Adrenal gland (tissue), 12 donors: Measurements from ENCODE around the gene BCAS3. TPM values are rescaled to one million over a fixed set of nuclear protein-coding genes. Genes with fewer than 3 reads are reported as not detected.
"Not testable (repeated sequence)": the region's sequence is repeated elsewhere in the genome, so short reads cannot be mapped to it uniquely, and the experiment has no call there.

ENCODE experiments used
- DNase-seq, 7 donors: peaks; one replicate each; pipeline ENCODE4 v3.0.0-alpha.2; 2019 to 2020
- H3K27ac ChIP-seq, 5 donors: fragments of 200-600 bp; sonication (generic) in 4 of 5; 1 replicate in 3 of 5; 2 replicates in 2 of 5; pipeline versions ENCODE4 v1.5.1 to v1.8.0; 2016 to 2020; ENCODE audit warnings: mild to moderate bottlenecking in 1 of 5
- H3K27me3 ChIP-seq: fragments of 200-600 bp; 2 replicates; pipeline ENCODE4 v1.8.0; 2021
- H3K36me3 ChIP-seq, 2 donors: fragments of 200-600 bp; replicated peaks in 1 of 2; 1 replicate in 1 of 2; 2 replicates in 1 of 2; pipeline versions ENCODE4 v1.5.1 to v1.8.0; 2018 to 2022
- H3K4me1 ChIP-seq, 2 donors: fragments of 200-600 bp; replicated peaks in 1 of 2; 1 replicate in 1 of 2; 2 replicates in 1 of 2; pipeline versions ENCODE4 v1.5.1 to v1.8.0; 2018 to 2021
- H3K4me3 ChIP-seq, 4 donors: fragments of 200-600 bp; sonication (generic) in 3 of 4; one replicate each; pipeline ENCODE4 v1.5.1; 2016 to 2018
- H3K9me3 ChIP-seq, 3 donors: fragments of 200-600 bp; sonication (generic) in 1 of 3; replicated peaks in 1 of 3; 1 replicate in 2 of 3; 2 replicates in 1 of 3; pipeline versions ENCODE4 v1.5.1 to v1.8.0; 2016 to 2021
- POLR2A ChIP-seq, 2 donors: fragments of 450-650 bp; IDR thresholded peaks; one replicate each; pipeline ENCODE4 v1.6.1; 2017; ENCODE audit warnings: antibody characterized with exemption in 2 of 2, mild to moderate bottlenecking in 2 of 2, moderate library complexity in 1 of 2
- WGBS, 4 donors: extraction: QIAGEN DNeasy Blood & Tissue Kit in 2 of 4; methylation state at CpG; one replicate each; pipeline versions ENCODE4 v1.1.5 to v1.1.7; 2013 to 2017; 5-methylcytosine and 5-hydroxymethylcytosine counted together
- intact Hi-C, 2 donors: fragments of 100-400 bp; cut with DNase I; formaldehyde crosslinking; loops; one replicate each; pipeline versions ENCODE4 v1.14.1 to v1.15.0; 2022 to 2023
- polyA plus RNA-seq, 3 donors: library from polyadenylated mRNA; stranded (reverse); fragments of 200-250 nt in 2 of 3; fragments of 350-450 nt in 1 of 3; fragmentation: Illumina TruSeq in 1 of 3; extraction: RNeasy Lipid Tissue Mini Kit (QIAGEN cat#74804) in 1 of 3; gene quantifications; one replicate each; pipeline ENCODE4 v1.2.3, GENCODE V29; 2013 to 2014
- total RNA-seq, 9 donors: library from RNA; depleted of rRNA in 4 of 9; stranded (reverse); fragments of >200 nt in 4 of 9; fragments of 120-200 nt in 1 of 9; fragmentation: NEBNext Ultra II Directional in 1 of 9; extraction: Animal tissue kit (Norgen Biotek cat#: 25700) in 1 of 9; gene quantifications; one replicate each; pipeline versions ENCODE4 v1.1.0 to v1.2.4, GENCODE V29; 2013 to 2023
- TF ChIP-seq, protein P1 (sequence below), 6 experiments: fragments of 450-650 bp in 4 of 6; fragments of 200-600 bp in 2 of 6; sonication (generic) in 1 of 6; IDR thresholded peaks; 1 replicate in 5 of 6; 2 replicates in 1 of 6; pipeline versions ENCODE4 v1.5.1 to v1.8.0; 2016 to 2021; ENCODE audit warnings: antibody characterized with exemption in 6 of 6, mild to moderate bottlenecking in 2 of 6, moderate library complexity in 1 of 6
- donor health status: healthy with polysubstance abuse.
- donor health status: Bipolar disorder and iron deficiency.
- donor health status: DM: yes; HTN: yes; CAD: no.
- donor health status: DM: no; HTN: no; CAD: no.
- donor health status: DM: no; HTN: no; CAD: no.
- donor health status: DM: yes; HTN: yes; CAD: no.

BCAS3 gene
- total and polyA plus RNA-seq, 12 donors, result 9.4 to 105 (median 29.0) TPM

DNA sequence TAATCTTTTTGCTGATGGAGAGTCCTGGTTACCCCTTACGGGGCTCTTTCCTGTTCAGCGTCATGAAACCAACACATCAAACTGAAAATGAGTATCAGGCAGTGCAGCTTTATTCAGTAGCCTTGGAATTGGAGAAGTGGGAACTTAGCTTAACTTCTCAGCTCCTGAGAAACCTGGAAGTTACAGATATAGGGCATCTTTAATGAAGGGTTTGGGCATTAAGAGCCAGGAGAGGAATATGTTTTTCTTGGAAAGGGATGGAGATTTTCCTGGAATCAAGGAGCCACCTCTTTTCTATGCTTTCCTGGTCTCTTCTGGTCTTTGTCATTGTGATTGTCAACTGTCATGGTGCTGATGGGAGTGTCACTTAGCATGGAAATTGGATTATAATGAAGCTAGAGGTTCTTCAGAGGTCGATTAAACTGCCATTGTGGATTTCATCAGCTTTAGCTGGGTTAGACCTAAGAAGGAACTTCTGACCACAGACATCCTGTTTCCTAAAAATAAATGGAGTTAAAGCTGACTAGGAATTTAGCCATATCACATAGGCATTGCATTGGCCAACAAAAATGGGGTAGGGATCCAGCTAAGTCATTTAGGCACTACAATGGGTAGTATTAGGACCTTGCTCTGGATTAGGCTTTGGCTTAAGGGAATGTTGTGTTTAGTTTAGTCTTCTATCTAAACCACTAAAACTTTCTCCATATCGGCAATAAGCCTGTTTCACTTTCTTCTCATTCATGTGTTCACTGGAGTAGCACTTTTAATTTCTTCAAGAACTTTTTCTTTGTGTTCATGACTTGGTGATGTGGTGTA, 186.4 kb downstream of the BCAS3 start:
- TF ChIP-seq, protein P1, sequence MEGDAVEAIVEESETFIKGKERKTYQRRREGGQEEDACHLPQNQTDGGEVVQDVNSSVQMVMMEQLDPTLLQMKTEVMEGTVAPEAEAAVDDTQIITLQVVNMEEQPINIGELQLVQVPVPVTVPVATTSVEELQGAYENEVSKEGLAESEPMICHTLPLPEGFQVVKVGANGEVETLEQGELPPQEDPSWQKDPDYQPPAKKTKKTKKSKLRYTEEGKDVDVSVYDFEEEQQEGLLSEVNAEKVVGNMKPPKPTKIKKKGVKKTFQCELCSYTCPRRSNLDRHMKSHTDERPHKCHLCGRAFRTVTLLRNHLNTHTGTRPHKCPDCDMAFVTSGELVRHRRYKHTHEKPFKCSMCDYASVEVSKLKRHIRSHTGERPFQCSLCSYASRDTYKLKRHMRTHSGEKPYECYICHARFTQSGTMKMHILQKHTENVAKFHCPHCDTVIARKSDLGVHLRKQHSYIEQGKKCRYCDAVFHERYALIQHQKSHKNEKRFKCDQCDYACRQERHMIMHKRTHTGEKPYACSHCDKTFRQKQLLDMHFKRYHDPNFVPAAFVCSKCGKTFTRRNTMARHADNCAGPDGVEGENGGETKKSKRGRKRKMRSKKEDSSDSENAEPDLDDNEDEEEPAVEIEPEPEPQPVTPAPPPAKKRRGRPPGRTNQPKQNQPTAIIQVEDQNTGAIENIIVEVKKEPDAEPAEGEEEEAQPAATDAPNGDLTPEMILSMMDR (IDR thresholded peaks at IDR 0.05), result no peak
- no peak for TF ChIP-seq POLR2A (IDR thresholded peaks at IDR 0.05)
- H3K4me1 ChIP-seq, result no peaks in the 10 kb centered on the region
- intact Hi-C loops, result no loop called here
- H3K4me3 ChIP-seq, result no peak overlapping the region
- 68 to 79% (median 75%) methylated on average over 4 of the region's 4 CpGs for WGBS, 4 donors
- no peaks in the 10 kb centered on the region for H3K36me3 ChIP-seq
- H3K9me3 ChIP-seq, result no peaks in the 10 kb centered on the region
- DNase-seq, result no peak
- no peak overlapping the region for H3K27ac ChIP-seq
- no peaks in the 10 kb centered on the region for H3K27me3 ChIP-seq

DNA sequence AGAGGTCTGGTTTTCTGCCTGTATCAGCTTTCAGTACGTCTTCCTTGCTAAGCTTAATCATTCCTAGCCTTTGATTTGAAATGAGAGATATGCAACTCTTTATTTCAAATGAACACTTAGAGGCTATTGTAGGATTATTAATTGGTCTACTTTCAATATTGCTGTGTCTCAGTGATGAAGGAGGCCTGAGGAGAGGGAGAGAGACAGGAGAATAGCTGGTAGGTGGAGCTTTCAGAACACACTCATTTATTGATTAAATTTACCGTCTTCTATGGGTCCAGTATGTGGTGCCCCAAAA, 187.0 kb downstream of the BCAS3 start:
- intact Hi-C loops, result no loop called here
- Histone ChIP-seq H3K27me3 (no peaks in the 10 kb centered on the region), H3K9me3 (peaks cover 0 to 4% (median 0%) of the 10 kb centered on the region in 3 donors), H3K36me3 (no peaks in the 10 kb centered on the region), H3K4me3 (no peak overlapping the region), H3K27ac (no peak overlapping the region), H3K4me1 (no peaks in the 10 kb centered on the region)
- no peak for TF ChIP-seq POLR2A (IDR thresholded peaks at IDR 0.05)
- DNase-seq, result no peak
- 76 to 86% (median 79%) methylated on average over 2 of the region's 2 CpGs for WGBS, 4 donors

DNA sequence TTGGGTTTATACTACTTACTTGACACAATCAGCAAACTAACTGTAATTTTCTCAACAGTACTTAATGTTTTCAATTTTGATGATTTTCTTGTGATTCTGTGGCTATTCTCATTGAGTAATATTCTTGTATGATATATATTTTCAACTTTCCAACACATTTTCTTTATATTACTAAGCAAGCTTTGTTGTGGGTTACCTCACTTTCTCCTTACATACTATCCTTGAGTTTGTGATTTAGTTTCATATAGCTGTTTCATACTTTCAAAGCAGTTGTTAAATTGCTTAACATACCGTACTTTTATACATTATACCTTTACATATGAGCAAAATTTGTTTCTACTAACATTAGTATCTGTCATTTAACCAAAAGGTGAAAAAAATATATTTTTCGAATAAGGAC, 197.1 kb downstream of the BCAS3 start:
- intact Hi-C loops, result no loop called here
- 94 to 97% (median 96%) methylated on average over 2 of the region's 2 CpGs for WGBS, 4 donors
- TF ChIP-seq, protein P1 (IDR thresholded peaks at IDR 0.05), result no peak
- TF ChIP-seq POLR2A (IDR thresholded peaks at IDR 0.05), result no peak
- H3K9me3 ChIP-seq, result peaks cover 0 to 2% (median 0%) of the 10 kb centered on the region in 3 donors
- no peaks in the 10 kb centered on the region for H3K27me3 ChIP-seq
- H3K36me3 ChIP-seq, result no peaks in the 10 kb centered on the region
- no peak for DNase-seq
- no peaks in the 10 kb centered on the region for H3K4me1 ChIP-seq
- H3K4me3 ChIP-seq, result no peak overlapping the region
- H3K27ac ChIP-seq, result no peak overlapping the region

DNA sequence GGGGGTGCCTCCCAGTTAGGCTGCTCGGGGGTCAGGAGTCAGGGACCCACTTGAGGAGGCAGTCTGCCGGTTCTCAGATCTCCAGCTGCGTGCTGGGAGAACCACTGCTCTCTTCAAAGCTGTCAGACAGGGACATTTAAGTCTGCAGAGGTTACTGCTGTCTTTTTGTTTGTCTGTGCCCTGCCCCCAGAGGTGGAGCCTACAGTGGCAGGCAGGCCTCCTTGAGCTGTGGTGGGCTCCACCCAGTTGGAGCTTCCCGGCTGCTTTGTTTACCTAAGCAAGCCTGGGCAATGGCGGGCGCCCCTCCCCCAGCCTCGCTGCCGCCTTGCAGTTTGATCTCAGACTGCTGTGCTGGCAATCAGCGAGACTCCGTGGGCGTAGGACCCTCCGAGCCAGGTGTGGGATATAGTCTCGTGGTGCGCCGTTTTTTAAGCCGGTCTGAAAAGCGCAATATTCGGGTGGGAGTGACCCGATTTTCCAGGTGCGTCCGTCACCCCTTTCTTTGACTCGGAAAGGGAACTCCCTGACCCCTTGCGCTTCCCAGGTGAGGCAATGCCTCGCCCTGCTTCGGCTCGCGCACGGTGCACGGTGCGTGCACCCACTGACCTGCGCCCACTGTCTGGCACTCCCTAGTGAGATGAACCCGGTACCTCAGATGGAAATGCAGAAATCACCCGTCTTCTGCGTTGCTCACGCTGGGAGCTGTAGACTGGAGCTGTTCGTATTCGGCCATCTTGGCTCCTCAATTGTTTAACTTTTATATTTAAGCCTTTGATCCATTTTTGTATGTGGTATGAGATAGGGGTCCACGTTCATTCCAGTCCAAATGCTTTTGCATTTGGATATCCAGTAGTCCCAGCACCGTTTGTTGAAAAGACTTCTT, 209.3 kb downstream of the BCAS3 start:
- WGBS, 4 donors, result 63 to 88% (median 76%) methylated on average over 10 to 19 of the region's 39 CpGs

DNA sequence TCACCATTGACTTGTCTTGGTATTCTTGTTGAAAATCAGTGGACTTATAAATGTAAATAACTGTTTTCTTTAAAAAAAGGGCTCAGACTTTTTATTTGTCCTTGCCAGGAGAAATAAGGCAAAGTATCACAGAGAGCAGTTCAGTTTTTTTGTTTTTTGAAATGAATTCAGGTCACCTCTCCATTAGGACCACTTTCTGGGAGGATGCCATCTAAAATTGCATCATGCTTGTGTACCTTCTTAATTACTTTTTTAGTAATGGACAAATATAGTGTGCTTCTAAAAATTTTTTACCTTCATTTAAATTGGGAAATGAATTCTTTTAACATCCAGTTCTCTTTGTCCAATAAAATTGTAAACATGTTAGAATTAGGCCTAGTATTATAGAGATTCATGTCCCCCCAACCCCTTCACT, 210.0 kb downstream of the BCAS3 start:
- peak overlapping the region in 1 of 4 donors; percentile 36 for H3K4me3 ChIP-seq
- no peaks in the 10 kb centered on the region for H3K27me3 ChIP-seq
- H3K4me1 ChIP-seq, result peaks cover 0 to 3% of the 10 kb centered on the region in 2 donors
- intact Hi-C loops, result no loop called here
- H3K9me3 ChIP-seq, result no peaks in the 10 kb centered on the region
- no peak overlapping the region for H3K27ac ChIP-seq
- TF ChIP-seq POLR2A (IDR thresholded peaks at IDR 0.05), result no peak
- TF ChIP-seq, protein P1 (IDR thresholded peaks at IDR 0.05), result no peak
- no peak for DNase-seq
- H3K36me3 ChIP-seq, result no peaks in the 10 kb centered on the region

More for the DNA sequence above, 209.3 kb downstream of the BCAS3 start:
- H3K27ac ChIP-seq, DNase-seq, H3K27me3 ChIP-seq, H3K36me3 ChIP-seq, intact Hi-C loops, H3K9me3 ChIP-seq, H3K4me1 ChIP-seq: not testable (repeated sequence)
- peak overlapping the region in 1 of 4 donors; percentile 36 for H3K4me3 ChIP-seq
